T-helper 2 cell (primary cell): Measurements from ENCODE around the gene WWTR1.

Source experiments
- DNase-seq, 5 experiments: peaks; one replicate each; pipeline versions ENCODE4 v3.0.0 to v3.0.0-alpha.2; 2012 to 2022

The WWTR1 gene

GRCh38 chr3:149654188-149654601 is 3.6 kb downstream of the WWTR1 start:
- peak in 1 of 5 experiments; percentile 30 for DNase-seq

GRCh38 chr3:149653564-149653963 is 4.3 kb downstream of the WWTR1 start:
- DNase-seq, result no peak

- DNase-seq, result no peak
These were observed 4.7 kb downstream of the WWTR1 start for GRCh38 chr3:149653136-149653535.

GRCh38 chr3:149650828-149651227 is 7.0 kb downstream of the WWTR1 start:
- no peak for DNase-seq

GRCh38 chr3:149648525-149648924 is 9.3 kb downstream of the WWTR1 start:
- DNase-seq, result no peak

- no peak for DNase-seq
These were observed 10.0 kb downstream of the WWTR1 start for GRCh38 chr3:149647812-149648211.

GRCh38 chr3:149647285-149647684 is 10.5 kb downstream of the WWTR1 start:
- no peak for DNase-seq

- DNase-seq, result no peak
These were observed 11.6 kb downstream of the WWTR1 start for GRCh38 chr3:149646181-149646766.

GRCh38 chr3:149643963-149644362 is 13.9 kb downstream of the WWTR1 start:
- no peak for DNase-seq

- DNase-seq, result no peak
These were observed 14.4 kb downstream of the WWTR1 start for GRCh38 chr3:149643482-149643798.

- no peak for DNase-seq
These were observed 16.7 kb downstream of the WWTR1 start for GRCh38 chr3:149640976-149641728.

GRCh38 chr3:149639093-149639486 is 18.7 kb downstream of the WWTR1 start:
- DNase-seq, result no peak

- DNase-seq, result no peak
These were observed 19.4 kb downstream of the WWTR1 start for GRCh38 chr3:149638228-149639092.

- no peak for DNase-seq
These were observed 22.4 kb downstream of the WWTR1 start for GRCh38 chr3:149635396-149635795.

- no peak for DNase-seq
These were observed 23.3 kb downstream of the WWTR1 start for GRCh38 chr3:149634573-149634972.

GRCh38 chr3:149634072-149634471 is 23.8 kb downstream of the WWTR1 start:
- DNase-seq, result no peak

GRCh38 chr3:149632225-149632624 is 25.6 kb downstream of the WWTR1 start:
- DNase-seq, result no peak

GRCh38 chr3:149630806-149631205 is 27.0 kb downstream of the WWTR1 start:
- DNase-seq, result no peak

- no peak for DNase-seq
These were observed 28.7 kb downstream of the WWTR1 start for GRCh38 chr3:149628957-149629670.

- no peak for DNase-seq
These were observed 31.2 kb downstream of the WWTR1 start for GRCh38 chr3:149626671-149627070.

- DNase-seq, result peak in 1 of 5 experiments; percentile 27
These were observed 32.0 kb downstream of the WWTR1 start for GRCh38 chr3:149625795-149626194.

- DNase-seq, result no peak
These were observed 34.0 kb downstream of the WWTR1 start for GRCh38 chr3:149623824-149624223.
